PC-3 (cell line): ENCODE results near the gene SWT1.

ENCODE experiments used
- CTCF ChIP-seq: fragments of 300-600 bp; sonication (generic); conservative IDR thresholded peaks from 2 replicates; pipeline ENCODE4 v1.5.1; 2017; ENCODE audit warnings: antibody characterized with exemption, low read depth, mild to moderate bottlenecking, low read length
- EZH2 ChIP-seq: fragments of 300-600 bp; sonication (generic); IDR thresholded peaks from one replicate; pipeline ENCODE4 v1.6.1; 2017; ENCODE audit warnings: antibody characterized with exemption, mild to moderate bottlenecking, low read length; ENCODE audit not compliant: unreplicated experiment

GRCh38 chr1:185314411-185314810 lies 157.4 kb downstream of the SWT1 start:
- no peak for TF ChIP-seq CTCF
- TF ChIP-seq EZH2 = no peak
